Lower leg skin (tissue), 4 donors: ENCODE data around the gene ACSF3. TPM values are rescaled to one million over a fixed set of nuclear protein-coding genes. Genes with fewer than 3 reads are reported as not detected.

Experiments
- DNase-seq, 2 donors: peaks; one replicate each; pipeline ENCODE4 v3.0.0-alpha.2; 2019; ENCODE audit warnings: low spot score in 2 of 2
- H3K4me3 ChIP-seq: fragments of 200-600 bp; sonication (generic); 2 replicates; pipeline ENCODE4 v1.5.1; 2017; ENCODE audit warnings: mild to moderate bottlenecking, low read depth; ENCODE audit not compliant: poor library complexity, severe bottlenecking
- POLR2A ChIP-seq, 2 donors: fragments of 450-650 bp; IDR thresholded peaks; one replicate each; pipeline ENCODE4 v1.6.1; 2016 to 2017; ENCODE audit warnings: antibody characterized with exemption in 2 of 2, mild to moderate bottlenecking in 1 of 2, moderate library complexity in 1 of 2
- WGBS, 2 donors: methylation state at CpG; one replicate each; pipeline ENCODE4 v1.1.5; 2018; 5-methylcytosine and 5-hydroxymethylcytosine counted together
- intact Hi-C: fragments of 100-400 bp; cut with DNase I; formaldehyde crosslinking; loops from one replicate; pipeline ENCODE4 v1.15.0; 2023; ENCODE audit warnings: low total_unique reads
- total RNA-seq, 4 donors: library from RNA; depleted of rRNA; stranded (reverse); fragments of >200 nt; gene quantifications; one replicate each; pipeline ENCODE4 v1.1.0, GENCODE V29; 2016
- TF ChIP-seq, protein P1 (sequence below), 3 donors: fragments of 450-650 bp; IDR thresholded peaks; one replicate each; pipeline ENCODE4 v1.5.1; 2016; ENCODE audit warnings: antibody characterized with exemption in 3 of 3, mild to moderate bottlenecking in 3 of 3, moderate library complexity in 2 of 3

The ACSF3 gene
- total RNA-seq, 4 donors from 2014 or later = 22.7 to 42.3 (median 34.4) TPM

DNA sequence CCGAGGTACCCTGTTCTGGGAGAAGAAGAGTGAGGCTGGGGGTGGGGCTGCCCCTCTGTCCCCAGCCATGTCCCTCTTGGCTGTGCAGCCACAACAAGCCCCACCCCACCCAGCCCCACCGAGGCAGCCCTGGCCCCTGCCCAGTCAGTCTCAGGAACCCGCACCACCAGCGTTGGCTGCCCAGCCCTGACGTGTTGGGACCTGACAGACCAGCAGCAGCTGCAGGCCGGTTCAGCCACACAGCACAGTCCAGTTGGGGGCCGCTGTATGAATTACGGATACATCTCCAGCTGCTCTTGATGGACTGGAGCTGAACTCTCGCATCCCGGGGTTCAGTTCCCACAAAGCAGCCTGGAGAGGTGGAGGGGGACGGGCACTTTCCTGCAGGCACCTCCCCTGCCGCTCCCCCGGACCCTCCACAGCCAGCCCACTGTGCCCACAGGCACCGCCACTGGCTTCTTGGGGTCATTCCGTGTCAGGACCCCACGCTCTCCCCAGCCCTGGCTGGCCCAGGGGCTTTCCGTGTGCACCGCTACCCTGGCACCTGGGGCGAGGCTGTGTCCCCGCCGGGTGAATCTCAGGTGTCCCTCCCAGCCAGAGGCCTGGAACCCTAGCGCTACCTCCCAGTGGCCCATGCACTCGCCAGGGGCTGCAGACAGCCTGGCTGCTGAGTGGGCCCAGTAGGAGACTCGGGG, 84.9 kb downstream of the ACSF3 start:
- intact Hi-C loops = no loop called here
- 58 to 78% methylated on average over 19 to 24 of the region's 24 CpGs for WGBS, 2 donors
- TF ChIP-seq, protein P1, sequence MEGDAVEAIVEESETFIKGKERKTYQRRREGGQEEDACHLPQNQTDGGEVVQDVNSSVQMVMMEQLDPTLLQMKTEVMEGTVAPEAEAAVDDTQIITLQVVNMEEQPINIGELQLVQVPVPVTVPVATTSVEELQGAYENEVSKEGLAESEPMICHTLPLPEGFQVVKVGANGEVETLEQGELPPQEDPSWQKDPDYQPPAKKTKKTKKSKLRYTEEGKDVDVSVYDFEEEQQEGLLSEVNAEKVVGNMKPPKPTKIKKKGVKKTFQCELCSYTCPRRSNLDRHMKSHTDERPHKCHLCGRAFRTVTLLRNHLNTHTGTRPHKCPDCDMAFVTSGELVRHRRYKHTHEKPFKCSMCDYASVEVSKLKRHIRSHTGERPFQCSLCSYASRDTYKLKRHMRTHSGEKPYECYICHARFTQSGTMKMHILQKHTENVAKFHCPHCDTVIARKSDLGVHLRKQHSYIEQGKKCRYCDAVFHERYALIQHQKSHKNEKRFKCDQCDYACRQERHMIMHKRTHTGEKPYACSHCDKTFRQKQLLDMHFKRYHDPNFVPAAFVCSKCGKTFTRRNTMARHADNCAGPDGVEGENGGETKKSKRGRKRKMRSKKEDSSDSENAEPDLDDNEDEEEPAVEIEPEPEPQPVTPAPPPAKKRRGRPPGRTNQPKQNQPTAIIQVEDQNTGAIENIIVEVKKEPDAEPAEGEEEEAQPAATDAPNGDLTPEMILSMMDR (IDR thresholded peaks at IDR 0.05) = no peak
- no peak for TF ChIP-seq POLR2A (IDR thresholded peaks at IDR 0.05)
- H3K4me3 ChIP-seq = no peak overlapping the region
- no peak for DNase-seq

DNA sequence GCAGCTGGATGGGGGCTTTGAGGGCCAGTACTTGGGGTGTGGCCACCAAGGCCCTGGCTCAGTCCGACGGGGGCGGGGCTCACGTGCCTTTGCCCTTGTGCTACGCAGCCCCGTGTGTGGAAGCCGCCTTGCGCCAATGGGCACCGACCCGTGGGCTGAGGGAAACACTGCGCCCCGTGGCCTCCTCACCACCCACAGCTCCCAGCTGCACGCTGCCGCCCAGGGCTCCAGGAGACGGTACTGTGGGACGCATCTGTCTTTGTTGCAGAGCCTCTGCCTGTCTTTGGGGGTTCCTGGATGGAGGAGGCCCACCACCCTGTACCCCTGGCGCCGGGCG, 85.5 kb downstream of the ACSF3 start:
- no peak overlapping the region for H3K4me3 ChIP-seq
- intact Hi-C loops = no loop called here
- DNase-seq = no peak
- TF ChIP-seq, protein P1 (IDR thresholded peaks at IDR 0.05) = no peak
- TF ChIP-seq POLR2A (IDR thresholded peaks at IDR 0.05) = no peak
- 70 to 76% methylated on average over 7 to 15 of the region's 19 CpGs for WGBS, 2 donors

DNA sequence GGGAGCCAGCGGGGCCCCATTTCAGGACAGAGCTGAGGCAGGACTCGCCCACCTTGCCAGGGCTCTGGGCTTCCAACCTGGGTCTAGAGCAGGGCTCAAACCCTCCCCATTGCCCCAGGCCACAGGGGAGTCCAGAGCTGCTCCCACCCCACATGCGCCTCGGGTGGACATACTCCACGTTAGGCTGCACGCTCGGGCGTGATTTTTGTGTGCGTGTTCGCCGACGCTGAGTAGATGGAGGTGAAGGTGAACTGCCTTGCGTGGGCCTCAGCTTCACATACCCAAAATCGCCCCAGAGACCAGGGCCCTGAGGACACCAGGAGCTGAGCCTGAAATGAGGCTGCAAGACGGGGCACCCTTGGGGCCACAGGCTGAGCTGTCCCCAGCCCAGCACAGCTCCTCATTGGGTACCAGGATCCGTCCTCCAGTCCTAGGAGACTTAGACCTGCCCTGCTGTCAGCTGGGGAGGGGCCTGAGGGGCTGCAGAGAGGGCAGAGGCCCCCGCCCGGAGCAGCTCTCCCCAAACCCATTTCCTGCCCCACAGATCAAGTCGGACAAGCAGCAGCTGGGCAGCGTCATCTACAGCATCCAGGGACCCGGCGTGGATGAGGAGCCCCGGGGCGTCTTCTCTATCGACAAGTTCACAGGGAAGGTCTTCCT, 86.1 kb downstream of the ACSF3 start:
- WGBS, 2 donors = 77 to 79% methylated on average over 13 to 23 of the region's 25 CpGs
- intact Hi-C loops = no loop called here
- no peak for DNase-seq
- H3K4me3 ChIP-seq = no peak overlapping the region
- TF ChIP-seq POLR2A (IDR thresholded peaks at IDR 0.05) = no peak
- TF ChIP-seq, protein P1 (IDR thresholded peaks at IDR 0.05) = no peak

DNA sequence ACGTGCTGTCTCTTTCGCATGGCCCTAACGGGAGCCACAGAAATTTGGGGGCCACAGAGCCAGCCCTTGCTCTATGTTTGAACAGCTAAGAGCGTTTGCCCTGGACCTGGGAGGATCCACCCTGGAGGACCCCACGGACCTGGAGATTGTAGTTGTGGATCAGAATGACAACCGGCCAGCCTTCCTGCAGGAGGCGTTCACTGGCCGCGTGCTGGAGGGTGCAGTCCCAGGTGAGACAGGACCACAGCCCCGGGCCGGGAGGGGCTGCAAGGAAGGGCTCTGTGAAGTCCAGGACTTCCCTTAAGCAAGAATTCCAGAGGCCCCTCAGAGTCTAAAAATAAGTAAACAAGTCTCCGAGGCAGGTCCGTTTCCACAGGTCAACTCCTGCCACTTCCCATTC, 89.8 kb downstream of the ACSF3 start:
- H3K4me3 ChIP-seq = no peak overlapping the region
- intact Hi-C loops = no loop called here
- no peak for TF ChIP-seq POLR2A (IDR thresholded peaks at IDR 0.05)
- TF ChIP-seq, protein P1 (IDR thresholded peaks at IDR 0.05) = no peak
- 38 to 40% methylated on average over 10 to 13 of the region's 13 CpGs for WGBS, 2 donors
- DNase-seq = no peak

DNA sequence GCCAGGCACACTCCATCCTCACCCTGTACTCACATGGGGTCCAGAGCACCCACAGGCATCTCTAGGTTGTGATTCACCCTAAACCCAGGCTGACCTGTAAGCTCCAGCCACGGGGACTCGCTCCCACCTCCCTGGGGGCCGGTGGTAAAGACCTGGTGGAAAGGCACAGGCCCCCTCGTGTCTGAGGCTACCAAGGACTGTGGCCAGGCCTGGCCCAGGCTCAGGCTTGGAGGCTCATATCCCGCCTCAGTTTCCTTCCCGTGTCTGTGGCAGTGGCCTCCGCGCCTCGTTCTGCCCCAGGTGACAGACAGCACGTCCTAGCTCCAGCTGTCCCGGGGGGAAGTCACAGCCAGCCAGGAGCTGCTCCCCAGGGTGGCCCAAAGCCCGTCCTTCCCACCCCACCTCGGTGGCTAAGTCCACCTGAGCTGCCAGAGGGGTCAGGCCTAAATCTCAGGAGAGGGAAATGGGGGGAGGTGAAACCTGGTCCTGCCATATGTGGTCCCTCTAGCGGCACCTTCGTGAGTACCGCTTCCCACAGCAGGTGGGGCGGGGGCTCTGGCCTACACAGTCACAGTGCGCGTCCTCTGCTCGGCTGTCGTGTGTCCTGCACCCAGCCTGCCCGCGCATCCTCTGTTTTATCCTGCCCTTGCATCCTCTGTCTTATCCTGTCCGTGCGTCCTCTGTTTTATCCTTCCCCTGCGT, 90.5 kb downstream of the ACSF3 start:
- intact Hi-C loops = no loop called here
- TF ChIP-seq POLR2A (IDR thresholded peaks at IDR 0.05) = no peak
- TF ChIP-seq, protein P1 (IDR thresholded peaks at IDR 0.05) = no peak
- 54 to 71% methylated on average over 26 of the region's 26 CpGs for WGBS, 2 donors
- H3K4me3 ChIP-seq = no peak overlapping the region
- no peak for DNase-seq
